HG03103 (cell line): Measurements from ENCODE around the gene MAP4K3.

Experiments used
- ATAC-seq: cut with Tn5 transposase; IDR thresholded peaks from one replicate; pipeline ENCODE4 v1.9.1; 2021; ENCODE audit warnings: low read depth; ENCODE audit not compliant: unreplicated experiment

MAP4K3 gene

GRCh38 chr2:39320162-39320561 is 116.9 kb downstream of the MAP4K3 start:
- no peak for ATAC-seq

- ATAC-seq = no peak
These were observed 123.5 kb downstream of the MAP4K3 start for GRCh38 chr2:39313575-39313974.

- no peak for ATAC-seq
These were observed 125.6 kb downstream of the MAP4K3 start for GRCh38 chr2:39311469-39311868.

- no peak for ATAC-seq
These were observed 128.3 kb downstream of the MAP4K3 start for GRCh38 chr2:39308778-39309177.

- ATAC-seq = no peak
These were observed 130.5 kb downstream of the MAP4K3 start for GRCh38 chr2:39306626-39307025.

GRCh38 chr2:39304729-39305128 is 132.4 kb downstream of the MAP4K3 start:
- no peak for ATAC-seq

GRCh38 chr2:39304200-39304599 is 132.9 kb downstream of the MAP4K3 start:
- no peak for ATAC-seq

GRCh38 chr2:39301352-39301751 is 135.7 kb downstream of the MAP4K3 start:
- ATAC-seq = no peak

GRCh38 chr2:39300044-39300978 is 136.8 kb downstream of the MAP4K3 start:
- no peak for ATAC-seq

- ATAC-seq = no peak
These were observed 146.7 kb downstream of the MAP4K3 start for GRCh38 chr2:39290433-39290832.

GRCh38 chr2:39289609-39290008 is 147.5 kb downstream of the MAP4K3 start:
- no peak for ATAC-seq

- ATAC-seq = no peak
These were observed 153.5 kb downstream of the MAP4K3 start for GRCh38 chr2:39283561-39283960.

- ATAC-seq = no peak
These were observed 155.7 kb downstream of the MAP4K3 start for GRCh38 chr2:39281391-39281790.

- ATAC-seq = no peak
These were observed 162.1 kb downstream of the MAP4K3 start for GRCh38 chr2:39275016-39275415.

GRCh38 chr2:39269941-39270340 is 167.1 kb downstream of the MAP4K3 start:
- no peak for ATAC-seq

GRCh38 chr2:39266916-39267434 is 170.1 kb downstream of the MAP4K3 start:
- ATAC-seq = no peak

GRCh38 chr2:39266139-39266805 is 170.8 kb downstream of the MAP4K3 start:
- peak; percentile 64 for ATAC-seq

- ATAC-seq = no peak
These were observed 171.8 kb downstream of the MAP4K3 start for GRCh38 chr2:39265315-39265714.

GRCh38 chr2:39264733-39265132 is 172.4 kb downstream of the MAP4K3 start:
- peak; percentile 72 for ATAC-seq

GRCh38 chr2:39260087-39260486 is 177.0 kb downstream of the MAP4K3 start:
- ATAC-seq = no peak

GRCh38 chr2:39256040-39256439 is 181.0 kb downstream of the MAP4K3 start:
- no peak for ATAC-seq
